K562 (cell line): ENCODE measurements around the gene MYL3.

ENCODE experiments used
- DEAF1 ChIP-seq: fragments of 450-650 bp; formaldehyde crosslinking; IDR thresholded peaks from 2 replicates; pipeline ENCODE4 v1.4.0; 2020; ENCODE audit warnings: mild to moderate bottlenecking, moderate library complexity
- ZBTB8A ChIP-seq: fragments of 450-650 bp; IDR thresholded peaks from 2 replicates; pipeline ENCODE4 v1.6.1; 2018; ENCODE audit warnings: mild to moderate bottlenecking, moderate library complexity; ENCODE audit not compliant: partially characterized antibody

GRCh38 chr3:46898321-46899150 is 35.3 kb upstream of the MYL3 start:
- TF ChIP-seq ZBTB8A (no peak), DEAF1 (CRISPR knock-in tag) (no peak)
